GM18868 (cell line): ENCODE results near the gene CNTN6.

Experiments used
- ATAC-seq: cut with Tn5 transposase; IDR thresholded peaks from one replicate; pipeline ENCODE4 v1.9.1; 2021; ENCODE audit warnings: mild to moderate bottlenecking, moderate library complexity; ENCODE audit not compliant: unreplicated experiment

Gene CNTN6

GRCh38 chr3:1171320-1171719 lies 78.5 kb downstream of the CNTN6 start:
- no peak for ATAC-seq

GRCh38 chr3:1172644-1173043 lies 79.8 kb downstream of the CNTN6 start:
- ATAC-seq: no peak

DNA sequence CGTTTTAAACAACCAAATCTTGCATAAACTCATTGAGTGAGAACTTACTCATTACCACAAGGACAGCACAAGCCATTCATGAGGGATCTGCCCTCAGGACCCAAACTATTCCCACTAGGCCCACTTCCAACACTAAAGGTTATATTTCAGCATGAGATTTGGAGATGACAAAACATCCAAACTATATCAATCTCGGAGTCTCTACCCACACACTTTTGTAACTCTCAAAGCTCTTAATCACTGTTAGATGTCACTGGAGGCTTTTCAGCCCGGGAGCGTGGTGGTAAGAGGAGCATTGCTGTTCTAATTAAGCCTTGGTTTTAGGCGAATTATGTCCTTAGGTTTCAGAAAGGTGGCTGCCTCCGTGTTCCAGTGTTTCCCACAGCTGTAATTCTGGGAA lies 86.3 kb downstream of the CNTN6 start:
- ATAC-seq: no peak

GRCh38 chr3:1183320-1184048 lies 90.7 kb downstream of the CNTN6 start:
- ATAC-seq: no peak

GRCh38 chr3:1190569-1190968 lies 97.7 kb downstream of the CNTN6 start:
- ATAC-seq: no peak

GRCh38 chr3:1191026-1191425 lies 98.2 kb downstream of the CNTN6 start:
- ATAC-seq: no peak

- ATAC-seq: no peak
These were observed 103.1 kb downstream of the CNTN6 start for GRCh38 chr3:1195947-1196346.

- ATAC-seq: no peak
These were observed 104.2 kb downstream of the CNTN6 start for GRCh38 chr3:1197051-1197450.

DNA sequence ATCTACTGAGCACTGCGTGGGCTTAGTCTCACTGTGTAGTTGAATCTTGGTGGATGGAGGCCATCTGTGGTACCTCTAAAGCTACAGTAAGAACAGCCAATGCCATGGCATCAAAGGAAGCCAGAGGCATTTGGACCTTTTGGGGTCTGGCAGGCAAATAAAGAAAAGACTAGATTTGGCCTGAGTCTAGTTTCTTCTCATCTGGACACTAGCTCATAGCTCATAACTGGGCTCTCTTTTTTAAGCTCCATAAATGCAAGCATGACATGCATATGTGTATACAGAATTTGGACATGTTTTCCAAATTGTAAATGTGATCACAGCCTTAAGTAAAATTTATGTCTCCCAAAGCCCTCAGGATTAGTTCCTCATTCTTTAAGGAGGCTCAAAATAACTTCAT lies 107.5 kb downstream of the CNTN6 start:
- ATAC-seq: no peak

- no peak for ATAC-seq
These were observed 115.1 kb downstream of the CNTN6 start for GRCh38 chr3:1207904-1208303.

GRCh38 chr3:1214933-1215332 lies 122.1 kb downstream of the CNTN6 start:
- no peak for ATAC-seq

DNA sequence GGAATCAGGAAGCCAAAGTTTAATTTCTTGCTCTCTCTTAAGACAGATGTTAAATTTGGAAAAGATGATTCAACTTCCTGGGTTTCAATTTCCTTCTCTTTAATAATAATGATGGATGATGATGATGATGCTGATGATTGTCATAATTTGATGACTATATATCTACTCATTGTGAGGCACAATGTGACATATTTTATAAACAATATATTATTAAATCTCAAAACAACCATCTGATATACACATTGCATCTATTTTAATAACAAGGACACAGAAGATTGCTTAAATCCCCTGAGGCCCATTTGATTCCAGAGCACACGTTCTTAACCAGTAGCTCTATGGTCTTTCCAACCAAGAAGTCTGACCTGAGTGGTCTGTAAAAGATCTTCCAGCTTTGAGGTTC lies 124.0 kb downstream of the CNTN6 start:
- ATAC-seq: no peak

DNA sequence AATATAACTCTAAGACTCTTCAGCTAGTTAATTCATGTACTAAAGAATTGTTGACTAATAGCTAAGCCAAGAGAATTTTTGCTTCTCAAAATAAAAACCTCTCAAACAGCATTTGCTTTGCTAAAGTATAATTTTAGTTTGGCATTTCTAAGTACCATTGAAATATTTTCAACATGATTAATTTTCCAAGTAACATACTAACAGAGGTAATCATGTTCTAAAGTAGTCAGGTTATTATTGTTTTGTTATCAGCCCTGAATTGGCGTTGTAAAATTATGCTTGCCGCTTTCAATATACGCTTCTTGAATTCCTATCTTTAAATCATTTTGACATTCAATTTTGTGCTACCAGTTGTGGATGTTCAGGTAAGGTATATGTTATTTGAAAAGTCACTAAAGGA lies 134.3 kb downstream of the CNTN6 start:
- ATAC-seq: no peak

DNA sequence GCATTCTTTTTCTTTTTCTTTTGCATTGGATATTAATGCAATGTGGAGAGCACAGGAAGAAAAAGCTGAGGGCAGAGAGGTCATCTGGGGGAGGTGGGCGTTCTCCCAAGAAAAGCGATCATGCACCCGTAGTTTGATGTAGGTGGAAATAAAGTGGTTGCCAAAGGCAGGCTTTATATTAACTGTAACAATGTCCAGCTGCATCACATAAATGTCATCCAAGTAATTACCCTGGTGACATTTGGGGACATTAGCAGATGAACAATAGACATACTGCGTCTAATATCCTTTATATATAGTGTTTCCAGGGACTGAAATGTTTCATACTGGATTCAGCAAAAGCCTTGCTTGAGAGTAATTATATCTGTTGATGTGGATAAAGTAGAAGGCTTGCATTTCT lies 135.5 kb downstream of the CNTN6 start:
- no peak for ATAC-seq

DNA sequence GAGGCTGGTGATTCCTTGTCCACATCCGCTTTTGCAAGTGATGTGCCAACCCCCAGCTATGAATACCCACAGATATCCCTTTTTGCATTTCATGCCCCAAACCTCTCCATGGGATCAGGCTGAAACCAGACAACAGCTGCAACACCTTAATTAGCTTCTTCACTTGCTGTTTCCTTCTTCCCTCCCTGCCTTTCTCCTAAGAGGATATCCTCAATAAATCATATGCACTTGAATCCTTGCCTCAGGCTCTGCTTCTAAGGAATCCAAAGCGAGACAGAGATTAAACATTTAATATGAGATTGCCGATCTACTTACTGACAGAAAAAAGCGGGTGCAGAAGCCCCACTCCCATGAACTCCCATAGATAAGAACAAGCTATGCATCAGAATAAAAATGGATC lies 138.1 kb downstream of the CNTN6 start:
- ATAC-seq: no peak

DNA sequence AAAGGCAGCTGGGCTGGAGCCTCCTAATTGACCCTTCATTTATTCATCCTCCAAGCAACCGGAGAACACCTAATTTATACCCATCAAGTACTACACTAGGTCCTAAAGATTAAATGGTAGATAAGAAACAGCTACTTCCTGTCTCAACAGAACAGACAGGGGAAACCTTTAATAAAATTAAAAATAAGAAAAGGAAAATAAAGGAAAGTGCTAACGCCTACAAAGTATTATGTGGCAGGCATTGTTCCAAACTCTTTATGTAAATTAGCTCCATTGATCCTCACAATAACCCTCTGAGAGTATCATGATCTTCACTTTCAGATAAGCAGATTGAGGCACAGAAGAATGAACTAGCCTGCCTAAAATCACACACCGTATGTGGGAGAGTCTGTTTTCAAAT lies 139.5 kb downstream of the CNTN6 start:
- no peak for ATAC-seq

DNA sequence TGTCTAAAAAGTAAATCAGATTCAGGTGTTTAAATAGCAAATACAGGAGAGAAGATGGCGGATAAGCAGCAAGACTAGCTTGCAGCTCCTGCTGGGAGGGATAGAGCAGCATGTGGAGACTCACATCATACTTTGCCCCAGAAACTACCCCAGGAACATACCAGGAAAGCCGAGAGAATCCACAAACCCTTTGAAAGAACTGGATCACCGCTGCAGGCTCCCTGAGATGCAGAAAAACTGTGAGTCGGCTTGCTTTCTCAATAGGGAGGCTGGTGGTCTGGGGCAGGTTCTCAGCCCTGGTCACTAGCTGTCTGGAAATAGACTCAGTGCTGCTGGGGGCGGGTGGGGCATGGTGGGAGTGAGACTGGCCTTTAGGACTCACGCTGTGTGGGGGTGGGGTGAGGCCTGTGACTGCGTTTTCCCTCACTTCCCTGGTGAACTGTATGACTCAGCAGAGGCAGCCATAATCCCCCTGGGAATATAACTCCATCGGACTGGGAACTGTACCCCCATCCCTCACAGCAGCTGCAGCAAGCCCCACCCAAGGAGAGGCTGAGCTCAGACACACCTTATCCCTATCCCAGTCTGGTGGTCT lies 142.8 kb downstream of the CNTN6 start:
- ATAC-seq: no peak

- ATAC-seq: no peak
These were observed 158.6 kb downstream of the CNTN6 start for GRCh38 chr3:1251282-1252060.

DNA sequence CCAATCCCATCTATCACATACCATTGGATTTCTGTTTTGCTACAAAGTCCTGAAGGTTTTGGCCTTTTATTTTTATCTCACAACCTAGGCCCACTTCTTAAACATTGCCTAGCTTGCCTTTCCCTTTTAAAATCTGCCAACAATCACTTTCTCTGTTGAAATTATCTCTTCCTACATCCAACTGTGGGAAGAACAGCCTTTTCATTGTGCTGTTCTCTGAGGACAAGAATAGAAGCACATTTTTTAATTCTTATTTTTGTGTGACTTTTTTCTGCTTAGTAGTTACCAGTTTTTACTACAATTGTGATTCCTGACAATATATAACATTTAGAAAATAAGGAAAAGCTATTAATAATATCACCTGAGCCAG lies 159.2 kb downstream of the CNTN6 start:
- no peak for ATAC-seq

GRCh38 chr3:1262246-1262645 lies 169.4 kb downstream of the CNTN6 start:
- no peak for ATAC-seq

DNA sequence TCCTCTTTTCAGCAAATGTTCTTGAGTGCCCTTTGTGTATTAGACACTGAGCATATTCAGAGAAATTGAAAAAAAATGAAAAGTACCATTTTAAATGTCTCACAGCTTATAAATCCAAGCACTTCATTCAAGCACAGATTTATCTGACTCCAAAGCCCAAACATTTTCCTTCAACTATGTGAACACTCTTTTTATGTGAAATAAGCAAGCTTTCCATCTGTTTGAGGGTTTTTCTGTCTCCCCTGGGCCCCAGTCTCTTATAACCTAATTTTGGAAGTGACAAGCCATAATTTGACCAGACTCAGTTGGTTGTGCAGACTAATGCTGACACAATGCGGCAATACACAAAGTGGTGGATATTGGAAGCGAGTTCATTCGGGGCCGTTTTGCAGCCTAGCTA lies 170.3 kb downstream of the CNTN6 start:
- no peak for ATAC-seq

DNA sequence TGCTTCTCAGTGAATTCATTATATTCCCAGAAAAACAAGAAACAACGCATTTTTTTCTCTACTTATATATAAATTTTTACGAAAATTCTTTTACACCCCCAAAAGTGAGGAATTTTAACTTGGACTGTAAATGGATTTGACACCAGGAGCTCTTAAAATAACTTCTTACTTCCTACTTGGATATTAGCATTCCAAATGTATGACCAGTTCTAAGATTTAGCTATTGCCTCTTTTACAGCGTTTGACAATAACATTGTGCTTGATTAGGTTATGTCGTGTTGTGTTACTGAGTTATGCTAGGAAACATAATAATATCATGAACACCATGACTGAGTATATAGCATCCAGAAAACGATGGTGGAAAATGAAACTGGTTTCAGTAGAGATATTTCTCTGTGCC lies 177.0 kb downstream of the CNTN6 start:
- ATAC-seq: no peak
